HepG2 (cell line): ENCODE data around the gene PLEKHG4B. TPM values are rescaled to one million over a fixed set of nuclear protein-coding genes. Genes with fewer than 3 reads are reported as not detected.

Experiments used
- ATAC-seq: fragments of 200-7000 bp; cut with Tn5 transposase; 3 replicates; pipeline ENCODE4 v1.9.1; 2020; ENCODE audit warnings: mild to moderate bottlenecking, moderate library complexity
- BruUV-seq: library from RNA; stranded (reverse); fragments of 400-500 nt; replicated peaks from 2 replicates; lab custom pipeline; 2021; lab: Mats Ljungman, UMichigan
- CTCF ChIA-PET: fragments of 300-600 bp; formaldehyde crosslinking; extraction: SDS; loops from one replicate; lab custom pipeline; 2021; ENCODE audit warnings: low total read pairs, inconsistent platforms, low intra/inter-chr PET ratio; lab: Yijun Ruan, JAX
- POLR2A ChIA-PET: fragments of 350-600 bp; sonication (Branson Sonifier 250); formaldehyde crosslinking; loops from one replicate; lab custom pipeline; 2020; ENCODE audit warnings: antibody characterized with exemption, inconsistent platforms; lab: Yijun Ruan, JAX
- DNase-seq: peaks from one replicate; pipeline ENCODE4 v3.0.0-alpha.2; 2015; ENCODE audit warnings: low spot score
- FAIRE-seq: peaks from 3 replicates; lab custom pipeline; 2011; peaks lifted over from hg19 to GRCh38; lab: Jason Lieb, UNC
- H2AFZ ChIP-seq: one replicate; pipeline ENCODE4 v1.6.1; 2011; ENCODE audit warnings: low read length, inconsistent platforms
- H3K27ac ChIP-seq: fragments of 300-600 bp; 3 replicates; pipeline ENCODE4 v1.8.0; 2011; ENCODE audit warnings: mixed run types, mild to moderate bottlenecking, mixed read lengths, low read length, inconsistent platforms; ENCODE audit not compliant: insufficient read depth; ENCODE audit errors: extremely low read length
- H3K27me3 ChIP-seq, 2 experiments: fragments of 200-600 bp in 1 of 2; 2 replicates in 1 of 2; 3 replicates in 1 of 2; pipeline versions ENCODE4 v1.6.0 to v1.8.0; 2011; ENCODE audit warnings: low read length in 2 of 2, mild to moderate bottlenecking in 2 of 2, moderate library complexity in 2 of 2, inconsistent platforms in 1 of 2; ENCODE audit not compliant: insufficient read depth in 2 of 2, control insufficient read depth in 1 of 2
- H3K36me3 ChIP-seq, 2 experiments: fragments of 200-600 bp in 1 of 2; replicated peaks in 1 of 2; 2 replicates in 1 of 2; 3 replicates in 1 of 2; pipeline versions ENCODE4 v1.5.1 to v1.8.0; 2011; ENCODE audit warnings: low read length in 2 of 2, inconsistent platforms in 1 of 2; ENCODE audit not compliant: insufficient read depth in 2 of 2, control insufficient read depth in 1 of 2
- H3K4me1 ChIP-seq: 2 replicates; pipeline ENCODE4 v1.5.1; 2012; ENCODE audit warnings: low read length, inconsistent platforms; ENCODE audit not compliant: insufficient read depth
- H3K4me2 ChIP-seq: 2 replicates; pipeline ENCODE4 v1.6.0; 2011; ENCODE audit warnings: low read depth, low read length, inconsistent platforms
- H3K4me3 ChIP-seq, 3 experiments: fragments of 200-600 bp in 1 of 3; sonication (generic), shearing (Covaris generic) in 1 of 3; replicated peaks in 1 of 3; 2 replicates each; pipeline ENCODE4 v1.5.1; 2011 to 2016; ENCODE audit warnings: low read length in 3 of 3, inconsistent platforms in 2 of 3, low read depth in 2 of 3, mild to moderate bottlenecking in 2 of 3, control low read depth in 1 of 3, mixed read lengths in 1 of 3; ENCODE audit not compliant: insufficient read depth in 1 of 3
- H3K79me2 ChIP-seq: one replicate; pipeline ENCODE4 v1.6.1; 2011; ENCODE audit warnings: low read length, inconsistent platforms; ENCODE audit not compliant: insufficient read depth
- H3K9ac ChIP-seq: 2 replicates; pipeline ENCODE4 v1.6.0; 2011; ENCODE audit warnings: mild to moderate bottlenecking, low read depth, low read length, inconsistent platforms; ENCODE audit not compliant: insufficient read depth
- H3K9me3 ChIP-seq: 2 replicates; pipeline ENCODE4 v1.5.1; 2012; ENCODE audit warnings: mild to moderate bottlenecking, low read length
- H4K20me1 ChIP-seq: 2 replicates; pipeline ENCODE4 v1.6.0; 2011; ENCODE audit warnings: inconsistent platforms, mild to moderate bottlenecking, low read length, moderate library complexity; ENCODE audit not compliant: insufficient read depth
- ATF7-NPFF ChIP-seq: sonication (generic); formaldehyde crosslinking; IDR thresholded peaks from 2 replicates; pipeline ENCODE4 v1.8.1; 2023; ENCODE audit warnings: mild to moderate bottlenecking, low read depth, missing genetic modification reagents, moderate library complexity
- HOXA3 ChIP-seq: sonication (generic); formaldehyde crosslinking; IDR thresholded peaks from 2 replicates; pipeline ENCODE4 v1.5.0; 2020; ENCODE audit warnings: missing genetic modification reagents
- KDM4B ChIP-seq: sonication (generic); formaldehyde crosslinking; IDR thresholded peaks from 2 replicates; pipeline ENCODE4 v1.4.0; 2020; ENCODE audit warnings: missing genetic modification reagents
- MLX ChIP-seq: IDR thresholded peaks from 2 replicates; pipeline ENCODE4 v1.6.1; 2016
- MLXIP ChIP-seq: sonication (generic); formaldehyde crosslinking; IDR thresholded peaks from 2 replicates; pipeline ENCODE4 v1.9.0; 2021; ENCODE audit warnings: missing genetic modification reagents, borderline replicate concordance
- MYNN ChIP-seq: sonication (generic); formaldehyde crosslinking; IDR thresholded peaks from 2 replicates; pipeline ENCODE4 v1.4.0; 2020; ENCODE audit warnings: mild to moderate bottlenecking, low read depth, missing genetic modification reagents
- NKX3-1 ChIP-seq: sonication (generic); formaldehyde crosslinking; IDR thresholded peaks from 2 replicates; pipeline ENCODE4 v1.5.0; 2020; ENCODE audit warnings: missing genetic modification reagents
- NRL ChIP-seq: sonication (generic); formaldehyde crosslinking; IDR thresholded peaks from 2 replicates; pipeline ENCODE4 v1.5.0; 2020; ENCODE audit warnings: missing genetic modification reagents, mild to moderate bottlenecking, moderate library complexity, borderline replicate concordance
- ZNF280D ChIP-seq: sonication (generic); formaldehyde crosslinking; IDR thresholded peaks from 2 replicates; pipeline ENCODE4 v1.5.1; 2020; ENCODE audit warnings: mild to moderate bottlenecking, missing genetic modification reagents
- ZNF781 ChIP-seq: sonication (generic); formaldehyde crosslinking; IDR thresholded peaks from 2 replicates; pipeline ENCODE4 v1.5.1; 2020; ENCODE audit warnings: borderline replicate concordance, mild to moderate bottlenecking, missing genetic modification reagents; ENCODE audit errors: not compliant biosample characterization
- WGBS: methylation state at CpG from one replicate; pipeline ENCODE4 v1.1.6; 2017; ENCODE audit warnings: low lambda C conversion rate; 5-methylcytosine and 5-hydroxymethylcytosine counted together
- in situ Hi-C: cut with HindIII; loops from 2 replicates; pipeline ENCODE4 v1.10.0; 2017; ENCODE audit warnings: low pct_unique_long_range_greater_than_20kb; ENCODE audit not compliant: extremely low pct_ligation_motif_present
- intact Hi-C: fragments of 100-400 bp; cut with micrococcal nuclease; formaldehyde crosslinking; loops from one replicate; pipeline ENCODE4 v1.10.0; 2022; ENCODE audit not compliant: unreplicated experiment
- polyA plus RNA-seq, 8 experiments: library from polyadenylated mRNA; depleted of rRNA in 3 of 8; stranded (reverse) in 7 of 8; unstranded in 1 of 8; fragments of >200 nt; fragmentation: Illumina TruSeq in 4 of 8; extraction: Trizol in 4 of 8; gene quantifications; 2 replicates each; pipeline versions ENCODE4 v1.2.1 to v1.2.3, GENCODE V29; 2011 to 2016; ENCODE audit warnings: low read depth in 4 of 8, missing spikeins in 1 of 8, mixed read lengths in 1 of 8; ENCODE audit not compliant: insufficient read depth in 1 of 8
- total RNA-seq, 5 experiments: library from RNA; depleted of rRNA; stranded (reverse); fragments of >200 nt; fragmentation: Illumina TruSeq; extraction: Trizol; gene quantifications; 2 replicates each; pipeline ENCODE4 v1.2.3, GENCODE V29; 2016; ENCODE audit warnings: low read depth in 1 of 5

Gene PLEKHG4B
- total and polyA plus RNA-seq, 2 of the 13 experiments (the other 11 are each of a cell fraction or from before 2014, with no cell fraction given), result 0.09 TPM; not detected in 1

GRCh38 chr5:162190-162564, 70.2 kb downstream of the PLEKHG4B start:
- WGBS, result no CpG with 5 or more reads among the region's 19 CpGs
- CTCF ChIA-PET, result no interaction called here
- POLR2A ChIA-PET, result no interaction called here
- Histone ChIP-seq H4K20me1 (no peaks in the 10 kb centered on the region), H3K36me3 (no peaks in the 10 kb centered on the region), H3K4me3 (no peak overlapping the region), H3K27me3 (peaks cover 11 to 46% of the 10 kb centered on the region in 2 experiments), H3K79me2 (no peaks in the 10 kb centered on the region), H3K9me3 (no peaks in the 10 kb centered on the region), H3K27ac (no peak overlapping the region), H3K4me1 (no peaks in the 10 kb centered on the region), H3K9ac (no peak overlapping the region), H3K4me2 (no peak overlapping the region), H2AFZ (no peak overlapping the region)
- FAIRE-seq (no peak), ATAC-seq (no peak), DNase-seq (no peak)
- intact Hi-C loops (no loop called here), in situ Hi-C loops (no loop called here)
- TF ChIP-seq ZNF781 (CRISPR knock-in tag), result no peak
- no peak for TF ChIP-seq MLX
- no peak for TF ChIP-seq NRL (CRISPR knock-in tag)
- TF ChIP-seq HOXA3 (CRISPR knock-in tag), result no peak
- TF ChIP-seq MLXIP (CRISPR knock-in tag), result no peak
- TF ChIP-seq ZNF280D (CRISPR knock-in tag), result no peak
- TF ChIP-seq MYNN, result no peak
- TF ChIP-seq ATF7-NPFF, result no peak
- TF ChIP-seq KDM4B (CRISPR knock-in tag), result no peak
- TF ChIP-seq NKX3-1 (CRISPR knock-in tag), result no peak
- no TSS peak for BruUV-seq
